Keratinocyte (primary cell): ENCODE data around the gene CBX3. TPM values are rescaled to one million over a fixed set of nuclear protein-coding genes. Genes with fewer than 3 reads are reported as not detected.

Experiments used
- DNase-seq: peaks from one replicate; pipeline ENCODE4 v3.0.0-alpha.2; 2011; ENCODE audit warnings: low read depth, missing footprints, low spot score
- FAIRE-seq: peaks from 2 replicates; lab custom pipeline; 2011; peaks lifted over from hg19 to GRCh38; lab: Jason Lieb, UNC
- H2AFZ ChIP-seq: 2 replicates; pipeline ENCODE4 v1.6.0; 2012; ENCODE audit warnings: low read length, control low read depth, inconsistent platforms; ENCODE audit not compliant: control insufficient read depth
- H3K27ac ChIP-seq: 2 replicates; pipeline ENCODE4 v1.5.1; 2011; ENCODE audit warnings: low read length; ENCODE audit not compliant: control insufficient read depth, insufficient read depth
- H3K27me3 ChIP-seq: 3 replicates; pipeline ENCODE4 v1.6.0; 2011; ENCODE audit warnings: low read length; ENCODE audit not compliant: control insufficient read depth, insufficient read depth; ENCODE audit errors: extremely low read depth
- H3K36me3 ChIP-seq, 2 experiments: 2 replicates in 1 of 2; 3 replicates in 1 of 2; pipeline ENCODE4 v1.5.1; 2011; ENCODE audit warnings: low read length in 2 of 2, mild to moderate bottlenecking in 1 of 2; ENCODE audit not compliant: control insufficient read depth in 2 of 2, insufficient read depth in 2 of 2; ENCODE audit errors: extremely low read depth in 1 of 2
- H3K4me1 ChIP-seq: 3 replicates; pipeline ENCODE4 v1.5.1; 2011; ENCODE audit warnings: low read length; ENCODE audit not compliant: control insufficient read depth, insufficient read depth; ENCODE audit errors: extremely low read depth
- H3K4me2 ChIP-seq: 3 replicates; pipeline ENCODE4 v1.6.0; 2011; ENCODE audit warnings: low read depth, low read length; ENCODE audit not compliant: control insufficient read depth, insufficient read depth; ENCODE audit errors: extremely low read depth
- H3K4me3 ChIP-seq, 3 experiments: fragments of 200-600 bp in 1 of 3; sonication (generic) in 1 of 3; 2 replicates in 2 of 3; 3 replicates in 1 of 3; pipeline ENCODE4 v1.5.1; 2011 to 2016; ENCODE audit warnings: low read length in 3 of 3, mild to moderate bottlenecking in 3 of 3, control low read depth in 2 of 3, inconsistent platforms in 1 of 3, low read depth in 1 of 3, mixed read lengths in 1 of 3, mixed run types in 1 of 3, moderate library complexity in 1 of 3; ENCODE audit not compliant: control insufficient read depth in 2 of 3, insufficient read depth in 2 of 3; ENCODE audit errors: extremely low read depth in 1 of 3
- H3K79me2 ChIP-seq: 2 replicates; pipeline ENCODE4 v1.6.0; 2012; ENCODE audit warnings: low read length; ENCODE audit not compliant: control insufficient read depth, insufficient read depth
- H3K9ac ChIP-seq: 3 replicates; pipeline ENCODE4 v1.6.0; 2011; ENCODE audit warnings: low read length; ENCODE audit not compliant: control insufficient read depth, insufficient read depth; ENCODE audit errors: extremely low read depth
- H3K9me1 ChIP-seq: 3 replicates; pipeline ENCODE4 v1.6.0; 2011; ENCODE audit warnings: low read length; ENCODE audit not compliant: control insufficient read depth, insufficient read depth; ENCODE audit errors: extremely low read depth
- H3K9me3 ChIP-seq: 2 replicates; pipeline ENCODE4 v1.5.1; 2012; ENCODE audit warnings: low read depth, low read length; ENCODE audit not compliant: control insufficient read depth
- H4K20me1 ChIP-seq: 3 replicates; pipeline ENCODE4 v1.6.0; 2011; ENCODE audit warnings: low read length; ENCODE audit not compliant: control insufficient read depth, insufficient read depth; ENCODE audit errors: extremely low read depth
- EZH2 ChIP-seq: IDR thresholded peaks from one replicate; pipeline ENCODE4 v1.6.1; 2012; ENCODE audit warnings: inconsistent platforms, mild to moderate bottlenecking, low read length, moderate library complexity
- dilution Hi-C: fragments of 300-500 bp; cut with MboI; formaldehyde crosslinking; loops from one replicate; pipeline ENCODE4 v1.7.0; 2020; ENCODE audit warnings: low sequenced_read_pairs; ENCODE audit not compliant: extremely low pct_ligation_motif_present
- polyA plus RNA-seq, 5 experiments: library from polyadenylated mRNA; depleted of rRNA in 3 of 5; stranded (reverse) in 3 of 5; stranded (forward) in 1 of 5; unstranded in 1 of 5; fragments of >200 nt; gene quantifications; 1 replicate in 1 of 5; 2 replicates in 3 of 5; 3 replicates in 1 of 5; pipeline versions ENCODE4 v1.2.1 to v1.2.3, GENCODE V29; 2011 to 2012; ENCODE audit warnings: missing spikeins in 2 of 5, low read depth in 1 of 5, low replicate concordance in 1 of 5
- TF ChIP-seq, protein P1 (sequence below), 3 experiments: IDR thresholded peaks in 1 of 3; conservative IDR thresholded peaks in 1 of 3; optimal IDR thresholded peaks in 1 of 3; 2 replicates in 2 of 3; 3 replicates in 1 of 3; pipeline versions ENCODE3 to v1.5.1; 2011; ENCODE audit warnings: low read length in 3 of 3, mild to moderate bottlenecking in 3 of 3, moderate library complexity in 2 of 3, control low read depth in 1 of 3, inconsistent platforms in 1 of 3; ENCODE audit not compliant: insufficient read depth in 2 of 3; ENCODE audit errors: extremely low read depth in 1 of 3

Gene CBX3
- polyA plus RNA-seq, 1 donor (not counting 4 experiments of a cell fraction or from before 2014, with no cell fraction given): 161 TPM

DNA sequence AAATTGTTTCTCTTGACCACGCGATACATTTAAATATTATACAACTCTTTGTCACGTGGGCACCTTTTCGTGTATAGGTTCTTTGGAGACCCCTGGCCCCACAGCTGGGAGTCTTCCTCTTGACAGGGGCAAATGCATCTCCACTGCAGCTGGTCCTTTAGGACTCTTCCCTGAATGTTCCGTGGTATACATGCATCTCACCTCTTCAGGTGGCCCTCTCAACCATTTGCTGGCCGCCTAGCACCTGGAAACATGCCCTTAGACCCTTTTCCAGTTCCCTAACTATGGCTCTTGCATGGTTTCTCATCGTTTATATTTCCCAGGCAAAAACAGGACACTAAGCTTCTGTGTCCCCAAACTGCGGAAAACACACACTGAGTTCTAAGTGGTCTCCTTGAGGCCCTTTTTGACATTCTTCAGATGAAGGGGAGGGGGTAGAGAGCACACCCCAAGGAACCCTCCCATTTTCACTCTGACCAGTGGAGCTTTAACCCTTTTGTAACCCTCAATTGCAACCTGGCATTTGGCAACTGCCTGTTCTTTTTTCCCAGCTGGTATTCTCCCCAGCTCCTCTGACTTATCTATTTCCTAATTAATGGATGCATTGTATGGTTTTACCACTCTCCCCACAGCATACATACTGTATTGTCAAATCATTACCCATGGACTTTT lies 21.6 kb upstream of the CBX3 start:
- Histone ChIP-seq H3K27me3 (no peaks in the 10 kb centered on the region), H3K9me3 (no peaks in the 10 kb centered on the region), H3K79me2 (no peaks in the 10 kb centered on the region), H3K27ac (no peak overlapping the region), H4K20me1 (peaks cover 6% of the 10 kb centered on the region), H3K36me3 (no peaks in the 10 kb centered on the region), H3K9ac (no peak overlapping the region), H3K9me1 (no peaks in the 10 kb centered on the region), H3K4me2 (no peak overlapping the region), H3K4me3 (no peak overlapping the region), H2AFZ (no peak overlapping the region), H3K4me1 (no peaks in the 10 kb centered on the region)
- FAIRE-seq: no peak
- dilution Hi-C loops: no loop called here
- TF ChIP-seq, protein P1, sequence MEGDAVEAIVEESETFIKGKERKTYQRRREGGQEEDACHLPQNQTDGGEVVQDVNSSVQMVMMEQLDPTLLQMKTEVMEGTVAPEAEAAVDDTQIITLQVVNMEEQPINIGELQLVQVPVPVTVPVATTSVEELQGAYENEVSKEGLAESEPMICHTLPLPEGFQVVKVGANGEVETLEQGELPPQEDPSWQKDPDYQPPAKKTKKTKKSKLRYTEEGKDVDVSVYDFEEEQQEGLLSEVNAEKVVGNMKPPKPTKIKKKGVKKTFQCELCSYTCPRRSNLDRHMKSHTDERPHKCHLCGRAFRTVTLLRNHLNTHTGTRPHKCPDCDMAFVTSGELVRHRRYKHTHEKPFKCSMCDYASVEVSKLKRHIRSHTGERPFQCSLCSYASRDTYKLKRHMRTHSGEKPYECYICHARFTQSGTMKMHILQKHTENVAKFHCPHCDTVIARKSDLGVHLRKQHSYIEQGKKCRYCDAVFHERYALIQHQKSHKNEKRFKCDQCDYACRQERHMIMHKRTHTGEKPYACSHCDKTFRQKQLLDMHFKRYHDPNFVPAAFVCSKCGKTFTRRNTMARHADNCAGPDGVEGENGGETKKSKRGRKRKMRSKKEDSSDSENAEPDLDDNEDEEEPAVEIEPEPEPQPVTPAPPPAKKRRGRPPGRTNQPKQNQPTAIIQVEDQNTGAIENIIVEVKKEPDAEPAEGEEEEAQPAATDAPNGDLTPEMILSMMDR (optimal IDR thresholded peaks at IDR 0.05 in 1 of 3, IDR thresholded peaks at IDR 0.05 in 1 of 3, conservative IDR thresholded peaks at IDR 0.05 in 1 of 3; ENCODE audit: extremely low read depth in 1 of 3, insufficient read depth in 2 of 3, low read length in 3 of 3): no peak
- no peak for TF ChIP-seq EZH2
- no peak for DNase-seq

DNA sequence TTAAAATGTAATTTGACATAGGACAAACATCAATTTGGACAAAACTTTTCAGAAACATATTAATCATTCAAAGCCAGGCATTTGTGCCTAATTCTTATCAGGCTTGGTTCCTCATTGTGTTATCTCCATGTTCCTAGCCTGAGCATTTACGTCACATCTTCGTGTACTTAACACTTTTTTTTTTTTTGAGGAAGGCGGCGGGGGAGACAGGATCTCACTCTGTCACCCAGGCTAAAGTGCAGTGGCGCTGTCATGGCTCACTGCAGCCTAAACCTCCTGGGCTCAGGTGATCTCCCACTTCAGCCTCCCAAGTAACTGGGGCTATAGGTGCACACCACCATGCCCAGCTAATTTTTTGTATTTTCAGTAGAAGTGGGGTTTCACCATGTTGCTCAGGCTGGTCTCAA lies 20.8 kb upstream of the CBX3 start:
- no peak overlapping the region for H3K4me3 ChIP-seq
- H3K9ac ChIP-seq: no peak overlapping the region
- TF ChIP-seq EZH2: no peak
- TF ChIP-seq, protein P1 (optimal IDR thresholded peaks at IDR 0.05 in 1 of 3, IDR thresholded peaks at IDR 0.05 in 1 of 3, conservative IDR thresholded peaks at IDR 0.05 in 1 of 3; ENCODE audit: extremely low read depth in 1 of 3, insufficient read depth in 2 of 3, low read length in 3 of 3): no peak
- no peak for DNase-seq
- no peaks in the 10 kb centered on the region for H3K27me3 ChIP-seq
- no peak overlapping the region for H3K4me2 ChIP-seq
- no peaks in the 10 kb centered on the region for H3K9me3 ChIP-seq
- dilution Hi-C loops: no loop called here
- no peak for FAIRE-seq
- H4K20me1 ChIP-seq: peaks cover 6% of the 10 kb centered on the region
- H3K36me3 ChIP-seq: no peaks in the 10 kb centered on the region
- no peak overlapping the region for H3K27ac ChIP-seq
- H2AFZ ChIP-seq: no peak overlapping the region
- no peaks in the 10 kb centered on the region for H3K9me1 ChIP-seq
- no peaks in the 10 kb centered on the region for H3K79me2 ChIP-seq
- no peaks in the 10 kb centered on the region for H3K4me1 ChIP-seq
